Suprapubic skin (tissue), 4 donors: Measurements from ENCODE around the gene PCNP. TPM values are rescaled to one million over a fixed set of nuclear protein-coding genes. Genes with fewer than 3 reads are reported as not detected.
"Not testable (repeated sequence)": the region's sequence is repeated elsewhere in the genome, so short reads cannot be mapped to it uniquely, and the experiment has no call there.

Experiments used
- DNase-seq, 2 donors: peaks; one replicate each; pipeline ENCODE4 v3.0.0-alpha.2; 2019; ENCODE audit warnings: low spot score in 2 of 2
- H3K27ac ChIP-seq: fragments of 200-600 bp; sonication (generic); one replicate; pipeline ENCODE4 v1.5.1; 2019
- H3K27me3 ChIP-seq: fragments of 200-600 bp; sonication (generic); one replicate; pipeline ENCODE4 v1.5.1; 2019
- H3K36me3 ChIP-seq: fragments of 200-600 bp; sonication (generic); one replicate; pipeline ENCODE4 v1.5.1; 2019
- H3K4me1 ChIP-seq: fragments of 200-600 bp; sonication (generic); one replicate; pipeline ENCODE4 v1.5.1; 2019
- H3K4me3 ChIP-seq: fragments of 200-600 bp; sonication (generic); one replicate; pipeline ENCODE4 v1.5.1; 2019; ENCODE audit warnings: mild to moderate bottlenecking
- H3K9me3 ChIP-seq: fragments of 200-600 bp; sonication (generic); one replicate; pipeline ENCODE4 v1.5.1; 2019
- EP300 ChIP-seq: sonication (generic); formaldehyde crosslinking; IDR thresholded peaks from one replicate; pipeline ENCODE4 v1.6.1; 2017; ENCODE audit warnings: antibody characterized with exemption
- POLR2A ChIP-seq, 2 donors: fragments of 450-650 bp; IDR thresholded peaks; one replicate each; pipeline ENCODE4 v1.6.1; 2017; ENCODE audit warnings: antibody characterized with exemption in 2 of 2, mild to moderate bottlenecking in 2 of 2, moderate library complexity in 2 of 2
- POLR2AphosphoS5 ChIP-seq, 3 donors: sonication (generic); formaldehyde crosslinking; IDR thresholded peaks; one replicate each; pipeline ENCODE4 v1.6.1; 2017; ENCODE audit warnings: antibody characterized with exemption in 3 of 3
- WGBS: methylation state at CpG from one replicate; pipeline ENCODE4 v1.1.5; 2018; 5-methylcytosine and 5-hydroxymethylcytosine counted together
- total RNA-seq, 4 donors: library from RNA; depleted of rRNA; stranded (reverse); fragments of >200 nt; gene quantifications; one replicate each; pipeline ENCODE4 v1.1.0, GENCODE V29; 2016
- TF ChIP-seq, protein P1 (sequence below), 2 donors: fragments of 200-600 bp in 1 of 2; fragments of 450-650 bp in 1 of 2; sonication (generic) in 1 of 2; IDR thresholded peaks; one replicate each; pipeline ENCODE4 v1.5.1; 2016 to 2019; ENCODE audit warnings: antibody characterized with exemption in 2 of 2, mild to moderate bottlenecking in 1 of 2, moderate library complexity in 1 of 2

PCNP gene
- total RNA-seq, 4 donors from 2014 or later, result 53.8 to 133 (median 72.6) TPM

DNA sequence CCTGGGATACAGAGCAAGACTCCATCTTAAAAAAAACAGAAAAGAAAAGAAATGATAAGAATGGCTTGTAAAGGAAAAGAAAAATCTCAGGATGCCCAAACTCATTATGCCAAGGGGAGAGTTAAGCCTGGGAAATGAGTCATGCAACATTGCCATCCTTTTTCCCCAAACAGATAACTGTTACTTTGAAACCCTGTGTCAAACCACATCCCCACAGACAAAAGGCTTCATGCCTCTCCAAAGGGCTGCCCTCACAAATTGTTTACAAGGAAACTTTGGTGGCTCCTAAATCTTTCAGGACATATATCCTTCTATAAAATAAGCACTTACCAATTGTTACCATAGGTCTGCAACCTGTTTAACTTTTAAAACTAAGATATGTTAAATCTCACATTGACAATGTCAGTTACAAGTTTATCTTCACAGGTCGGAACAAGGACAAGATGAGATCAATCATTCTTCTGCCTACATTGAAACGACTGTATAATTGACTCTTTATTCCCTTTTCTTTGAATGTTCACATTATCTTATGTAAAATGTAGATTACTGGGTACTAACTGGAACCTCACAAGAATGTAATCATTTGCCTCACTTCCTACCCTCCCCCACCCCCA lies 42.4 kb upstream of the PCNP start:
- Histone ChIP-seq H3K4me1 (no peaks in the 10 kb centered on the region), H3K4me3 (no peak overlapping the region), H3K27me3 (no peaks in the 10 kb centered on the region), H3K9me3 (no peaks in the 10 kb centered on the region), H3K27ac (no peak overlapping the region), H3K36me3 (no peaks in the 10 kb centered on the region)
- 54% methylated on average over 2 of the region's 2 CpGs for WGBS
- no peak for TF ChIP-seq POLR2A (IDR thresholded peaks at IDR 0.05)
- no peak for TF ChIP-seq POLR2AphosphoS5 (IDR thresholded peaks at IDR 0.05)
- TF ChIP-seq EP300, result no peak
- TF ChIP-seq, protein P1, sequence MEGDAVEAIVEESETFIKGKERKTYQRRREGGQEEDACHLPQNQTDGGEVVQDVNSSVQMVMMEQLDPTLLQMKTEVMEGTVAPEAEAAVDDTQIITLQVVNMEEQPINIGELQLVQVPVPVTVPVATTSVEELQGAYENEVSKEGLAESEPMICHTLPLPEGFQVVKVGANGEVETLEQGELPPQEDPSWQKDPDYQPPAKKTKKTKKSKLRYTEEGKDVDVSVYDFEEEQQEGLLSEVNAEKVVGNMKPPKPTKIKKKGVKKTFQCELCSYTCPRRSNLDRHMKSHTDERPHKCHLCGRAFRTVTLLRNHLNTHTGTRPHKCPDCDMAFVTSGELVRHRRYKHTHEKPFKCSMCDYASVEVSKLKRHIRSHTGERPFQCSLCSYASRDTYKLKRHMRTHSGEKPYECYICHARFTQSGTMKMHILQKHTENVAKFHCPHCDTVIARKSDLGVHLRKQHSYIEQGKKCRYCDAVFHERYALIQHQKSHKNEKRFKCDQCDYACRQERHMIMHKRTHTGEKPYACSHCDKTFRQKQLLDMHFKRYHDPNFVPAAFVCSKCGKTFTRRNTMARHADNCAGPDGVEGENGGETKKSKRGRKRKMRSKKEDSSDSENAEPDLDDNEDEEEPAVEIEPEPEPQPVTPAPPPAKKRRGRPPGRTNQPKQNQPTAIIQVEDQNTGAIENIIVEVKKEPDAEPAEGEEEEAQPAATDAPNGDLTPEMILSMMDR (IDR thresholded peaks at IDR 0.05), result no peak
- DNase-seq, result no peak

DNA sequence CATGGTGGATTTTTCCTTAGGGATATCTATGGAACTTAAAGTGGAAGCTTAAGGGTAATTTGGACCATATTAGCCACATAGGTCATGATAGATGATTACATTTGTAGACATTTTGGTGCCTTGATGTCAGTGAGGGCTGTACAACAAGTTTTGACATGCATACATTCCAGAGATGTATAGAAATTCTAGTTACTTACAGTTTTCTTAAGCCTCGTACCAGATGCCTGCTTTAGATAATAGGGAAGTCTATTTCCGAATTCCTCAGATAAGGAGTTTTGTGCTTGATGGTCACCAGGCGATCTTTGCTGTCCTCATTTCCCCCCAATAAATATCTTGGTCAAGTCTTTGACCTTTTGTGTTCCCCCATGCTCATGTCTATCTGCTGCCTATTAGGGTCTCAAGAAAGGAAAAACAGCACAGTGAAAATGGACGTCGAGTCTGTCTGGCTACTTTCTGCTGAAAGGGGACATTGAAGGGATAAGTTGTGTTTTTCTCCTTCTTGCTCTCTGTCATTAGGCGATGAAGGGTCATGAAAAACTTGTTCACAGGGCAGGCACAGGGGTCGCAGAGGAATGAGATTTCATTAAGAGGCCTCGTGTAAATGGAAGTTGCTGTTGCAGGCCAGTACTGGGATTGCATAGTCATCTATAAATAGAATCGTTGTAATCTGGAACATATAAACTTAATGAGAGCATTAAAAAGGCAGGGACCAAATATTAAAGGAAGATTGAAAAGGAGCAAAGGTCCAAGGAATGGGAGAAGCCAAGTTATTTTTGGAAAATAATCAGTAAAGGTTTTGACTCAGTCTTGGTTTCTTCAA lies 41.0 kb upstream of the PCNP start:
- H3K27me3 ChIP-seq, result no peaks in the 10 kb centered on the region
- TF ChIP-seq, protein P1 (IDR thresholded peaks at IDR 0.05), result no peak
- no peak for TF ChIP-seq POLR2AphosphoS5 (IDR thresholded peaks at IDR 0.05)
- no peak for TF ChIP-seq EP300
- no peak for TF ChIP-seq POLR2A (IDR thresholded peaks at IDR 0.05)
- no peaks in the 10 kb centered on the region for H3K9me3 ChIP-seq
- 57% methylated on average over 9 of the region's 9 CpGs for WGBS
- H3K27ac ChIP-seq, result no peak overlapping the region
- H3K36me3 ChIP-seq, result no peaks in the 10 kb centered on the region
- no peak overlapping the region for H3K4me3 ChIP-seq
- no peak for DNase-seq
- no peaks in the 10 kb centered on the region for H3K4me1 ChIP-seq

DNA sequence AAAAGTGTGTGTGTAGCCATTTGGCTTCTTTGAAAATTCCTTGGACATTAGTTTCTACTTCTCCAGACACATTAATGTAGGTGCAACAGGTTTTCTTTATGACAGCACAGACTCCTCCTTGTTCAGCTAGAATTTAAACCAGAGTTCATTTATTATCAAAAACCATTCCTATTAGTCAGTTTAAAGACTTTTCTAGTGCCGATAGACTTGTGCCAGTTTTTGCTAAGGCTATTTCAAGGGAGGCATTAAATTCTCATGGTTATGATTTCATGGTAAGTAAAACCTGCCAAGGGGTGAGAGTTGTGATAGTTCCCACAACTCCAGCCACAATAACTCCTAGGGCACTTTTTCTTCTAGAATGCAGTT lies 40.4 kb upstream of the PCNP start:
- Histone ChIP-seq H3K36me3 (no peaks in the 10 kb centered on the region), H3K4me1 (no peaks in the 10 kb centered on the region), H3K9me3 (no peaks in the 10 kb centered on the region), H3K4me3 (no peak overlapping the region), H3K27me3 (no peaks in the 10 kb centered on the region), H3K27ac (no peak overlapping the region)
- whole genome bisulfite sequencing, result 88% methylated on average over 1 of the region's 1 CpG
- no peak for DNase-seq
- no peak for TF ChIP-seq POLR2AphosphoS5 (IDR thresholded peaks at IDR 0.05)
- TF ChIP-seq, protein P1 (IDR thresholded peaks at IDR 0.05), result no peak
- TF ChIP-seq POLR2A (IDR thresholded peaks at IDR 0.05), result no peak
- no peak for TF ChIP-seq EP300

DNA sequence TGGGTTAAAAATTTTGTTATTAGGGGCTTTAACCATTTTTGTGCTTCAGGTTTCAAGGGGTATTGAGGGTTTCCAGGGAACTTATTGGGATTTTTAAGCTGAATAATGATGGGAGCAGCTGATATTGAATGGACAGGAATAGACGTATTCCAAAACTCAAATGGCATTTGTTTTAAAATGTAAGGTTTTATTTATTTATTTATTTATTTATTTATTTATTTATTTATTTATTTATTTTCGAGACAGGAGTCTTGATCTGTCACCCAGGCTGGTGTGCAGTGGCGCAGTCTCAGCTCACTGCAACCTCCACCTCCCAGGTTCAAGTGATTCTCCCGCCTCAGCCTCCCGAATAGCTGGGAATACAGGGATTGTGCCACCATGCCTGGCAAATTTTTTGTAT lies 38.8 kb upstream of the PCNP start:
- 95% methylated on average over 5 of the region's 5 CpGs for WGBS
- Histone ChIP-seq H3K36me3 (no peaks in the 10 kb centered on the region), H3K4me1 (no peaks in the 10 kb centered on the region), H3K4me3 (no peak overlapping the region), H3K9me3 (no peaks in the 10 kb centered on the region), H3K27me3 (no peaks in the 10 kb centered on the region), H3K27ac (no peak overlapping the region)
- DNase-seq, result no peak
- TF ChIP-seq, protein P1 (IDR thresholded peaks at IDR 0.05), result no peak
- TF ChIP-seq EP300 (no peak), POLR2AphosphoS5 (IDR thresholded peaks at IDR 0.05) (no peak), POLR2A (IDR thresholded peaks at IDR 0.05) (no peak)

DNA sequence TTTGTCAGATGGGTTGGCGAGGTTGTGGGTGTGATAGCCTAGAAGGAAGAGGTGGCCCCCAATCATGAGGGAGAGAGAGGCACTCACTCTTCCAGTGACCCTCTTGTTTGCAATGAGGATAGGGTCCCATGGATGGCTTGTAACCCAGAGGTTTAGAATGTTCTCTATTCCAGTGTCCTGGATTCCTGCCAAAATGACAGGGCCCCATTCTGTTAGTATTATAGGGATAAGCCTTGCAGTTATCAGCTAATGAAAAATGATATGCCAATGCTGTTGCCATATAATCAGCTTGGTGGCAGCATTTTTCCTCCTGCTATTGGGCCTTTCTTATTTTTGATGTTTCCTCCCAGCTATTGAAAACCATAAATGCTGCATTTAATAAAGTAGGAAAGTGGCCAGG lies 37.7 kb upstream of the PCNP start:
- DNase-seq, result no peak
- no peaks in the 10 kb centered on the region for H3K36me3 ChIP-seq
- H3K4me3 ChIP-seq, result no peak overlapping the region
- TF ChIP-seq EP300, result no peak
- TF ChIP-seq POLR2AphosphoS5 (IDR thresholded peaks at IDR 0.05), result no peak
- no peak for TF ChIP-seq POLR2A (IDR thresholded peaks at IDR 0.05)
- TF ChIP-seq, protein P1 (IDR thresholded peaks at IDR 0.05), result no peak
- H3K27me3 ChIP-seq, result no peaks in the 10 kb centered on the region
- no peaks in the 10 kb centered on the region for H3K4me1 ChIP-seq
- H3K9me3 ChIP-seq, result no peaks in the 10 kb centered on the region
- WGBS, result 86% methylated on average over 1 of the region's 1 CpG
- no peak overlapping the region for H3K27ac ChIP-seq

DNA sequence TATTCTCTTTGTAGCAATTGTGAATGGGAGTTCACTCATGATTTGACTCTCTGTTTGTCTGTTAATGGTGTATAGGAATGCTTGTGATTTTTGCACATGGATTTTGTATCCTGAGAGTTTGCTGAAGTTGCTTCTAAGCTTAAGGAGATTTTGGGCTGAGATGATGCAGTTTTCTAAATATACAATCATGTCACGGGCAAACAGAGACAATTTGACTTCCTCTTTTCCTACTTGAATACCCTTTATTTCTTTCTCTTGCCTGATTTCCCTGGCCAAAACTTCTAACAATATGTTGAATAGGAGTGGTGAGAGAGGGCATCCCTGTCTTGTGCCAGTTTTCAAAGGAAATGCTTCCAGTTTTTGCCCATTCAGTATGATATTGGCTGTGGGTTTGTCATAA lies 37.0 kb upstream of the PCNP start:
- not testable (repeated sequence) for H3K27me3 ChIP-seq, H3K4me3 ChIP-seq, H3K36me3 ChIP-seq, DNase-seq, H3K27ac ChIP-seq, H3K4me1 ChIP-seq, H3K9me3 ChIP-seq
- 91% methylated on average over 1 of the region's 1 CpG for WGBS
